Pancreas (tissue), 10 donors: ENCODE measurements around the gene NEK5. TPM values are rescaled to one million over a fixed set of nuclear protein-coding genes. Genes with fewer than 3 reads are reported as not detected.
"Not testable (repeated sequence)": the region's sequence is repeated elsewhere in the genome, so short reads cannot be mapped to it uniquely, and the experiment has no call there.

Experiments used
- ATAC-seq, 4 donors: fragments of 200-7000 bp; cut with Tn5 transposase; one replicate each; pipeline versions ENCODE4 v1.8.0 to v1.9.1; 2020; ENCODE audit warnings: mild to moderate bottlenecking in 4 of 4, moderate library complexity in 4 of 4
- DNase-seq, 6 donors: peaks; one replicate each; pipeline ENCODE4 v3.0.0-alpha.2; 2020
- FAIRE-seq: peaks from 2 replicates; lab custom pipeline; 2012; peaks lifted over from hg19 to GRCh38; lab: Jason Lieb, UNC
- H3K27ac ChIP-seq, 4 donors: fragments of 200-600 bp; sonication (generic); 1 replicate in 3 of 4; 2 replicates in 1 of 4; pipeline versions ENCODE4 v1.5.0 to v1.8.0; 2020
- H3K27me3 ChIP-seq, 4 donors: fragments of 200-600 bp; one replicate each; pipeline ENCODE4 v1.8.0; 2021
- H3K36me3 ChIP-seq, 3 donors: fragments of 200-600 bp; sonication (generic) in 1 of 3; one replicate each; pipeline versions ENCODE4 v1.5.0 to v1.8.0; 2020 to 2021
- H3K4me1 ChIP-seq, 3 donors: fragments of 200-600 bp; one replicate each; pipeline ENCODE4 v1.8.0; 2021
- H3K4me3 ChIP-seq, 4 donors: fragments of 200-600 bp; sonication (generic) in 2 of 4; one replicate each; pipeline versions ENCODE4 v1.5.0 to v1.8.0; 2020 to 2021
- H3K9me3 ChIP-seq, 4 donors: fragments of 200-600 bp; one replicate each; pipeline ENCODE4 v1.8.0; 2021
- WGBS, 2 donors: extraction: QIAGEN DNeasy Blood & Tissue Kit; methylation state at CpG; one replicate each; pipeline ENCODE4 v1.1.7; 2013; 5-methylcytosine and 5-hydroxymethylcytosine counted together
- intact Hi-C, 3 donors: fragments of 100-400 bp; cut with DNase I; formaldehyde crosslinking; loops; one replicate each; pipeline versions ENCODE4 v1.11.1 to v1.14.2; 2022
- polyA plus RNA-seq, 2 donors: library from polyadenylated mRNA; stranded (reverse); fragments of 200-250 nt; gene quantifications; one replicate each; pipeline ENCODE4 v1.2.3, GENCODE V29; 2013
- total RNA-seq, 6 donors: library from RNA; stranded (reverse); fragmentation: NEBNext Ultra II Directional in 4 of 6; extraction: Animal tissue kit (Norgen Biotek cat#: 25700) in 4 of 6; gene quantifications; one replicate each; pipeline versions ENCODE4 v1.2.1 to v1.2.4, GENCODE V29; 2021 to 2023
- TF ChIP-seq, protein P1 (sequence below), 4 donors: fragments of 200-600 bp; sonication (generic) in 3 of 4; IDR thresholded peaks; one replicate each; pipeline versions ENCODE4 v1.5.0 to v1.8.0; 2021; ENCODE audit warnings: antibody characterized with exemption in 4 of 4
- donor health status: healthy with polysubstance abuse.
- donor health status: DM: no; HTN: no; CAD: no; lungs with moderate emphysema.
- donor health status: DM: no; HTN: no; CAD: no.
- donor health status: control.
- donor health status: control.
- donor health status: Bipolar disorder and iron deficiency.
- donor health status: DM: yes; HTN: yes; CAD: no.
- donor health status: DM: no; HTN: no; CAD: no.
- donor health status: DM: no; HTN: no; CAD: no.
- donor health status: DM: yes; HTN: yes; CAD: no.

NEK5 gene
- total and polyA plus RNA-seq, 8 donors = 0.09 to 0.50 (median 0.19) TPM

DNA sequence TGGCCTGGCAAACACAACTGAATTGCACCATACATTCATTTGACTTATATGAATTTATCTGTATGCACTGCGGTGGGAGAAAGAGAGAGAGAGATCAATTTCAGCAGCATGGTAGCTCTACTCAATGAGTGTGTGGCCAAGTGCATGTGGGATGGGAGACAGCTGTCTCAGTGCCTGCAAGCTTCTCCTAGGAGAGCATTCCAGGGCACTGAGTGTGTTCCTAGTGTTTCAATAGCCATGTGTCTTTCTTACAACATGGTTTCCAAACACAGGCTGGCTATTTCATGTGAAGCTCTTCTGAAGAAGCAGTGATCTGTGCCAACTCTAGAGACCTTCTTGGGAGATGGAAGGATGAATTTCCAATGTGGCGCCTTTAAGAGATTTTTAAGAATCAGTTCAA is 43.5 kb downstream of the NEK5 start:
- FAIRE-seq (no peak), DNase-seq (no peak), ATAC-seq (no peak)
- 79 to 94% methylated on average over 2 of the region's 2 CpGs for WGBS, 2 donors
- intact Hi-C loops = no loop called here
- no peaks in the 10 kb centered on the region for H3K4me1 ChIP-seq
- no peak overlapping the region for H3K27ac ChIP-seq
- TF ChIP-seq, protein P1, sequence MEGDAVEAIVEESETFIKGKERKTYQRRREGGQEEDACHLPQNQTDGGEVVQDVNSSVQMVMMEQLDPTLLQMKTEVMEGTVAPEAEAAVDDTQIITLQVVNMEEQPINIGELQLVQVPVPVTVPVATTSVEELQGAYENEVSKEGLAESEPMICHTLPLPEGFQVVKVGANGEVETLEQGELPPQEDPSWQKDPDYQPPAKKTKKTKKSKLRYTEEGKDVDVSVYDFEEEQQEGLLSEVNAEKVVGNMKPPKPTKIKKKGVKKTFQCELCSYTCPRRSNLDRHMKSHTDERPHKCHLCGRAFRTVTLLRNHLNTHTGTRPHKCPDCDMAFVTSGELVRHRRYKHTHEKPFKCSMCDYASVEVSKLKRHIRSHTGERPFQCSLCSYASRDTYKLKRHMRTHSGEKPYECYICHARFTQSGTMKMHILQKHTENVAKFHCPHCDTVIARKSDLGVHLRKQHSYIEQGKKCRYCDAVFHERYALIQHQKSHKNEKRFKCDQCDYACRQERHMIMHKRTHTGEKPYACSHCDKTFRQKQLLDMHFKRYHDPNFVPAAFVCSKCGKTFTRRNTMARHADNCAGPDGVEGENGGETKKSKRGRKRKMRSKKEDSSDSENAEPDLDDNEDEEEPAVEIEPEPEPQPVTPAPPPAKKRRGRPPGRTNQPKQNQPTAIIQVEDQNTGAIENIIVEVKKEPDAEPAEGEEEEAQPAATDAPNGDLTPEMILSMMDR (IDR thresholded peaks at IDR 0.05) = no peak
- H3K27me3 ChIP-seq = no peaks in the 10 kb centered on the region
- H3K9me3 ChIP-seq = no peaks in the 10 kb centered on the region
- H3K4me3 ChIP-seq = no peak overlapping the region
- H3K36me3 ChIP-seq = no peaks in the 10 kb centered on the region

DNA sequence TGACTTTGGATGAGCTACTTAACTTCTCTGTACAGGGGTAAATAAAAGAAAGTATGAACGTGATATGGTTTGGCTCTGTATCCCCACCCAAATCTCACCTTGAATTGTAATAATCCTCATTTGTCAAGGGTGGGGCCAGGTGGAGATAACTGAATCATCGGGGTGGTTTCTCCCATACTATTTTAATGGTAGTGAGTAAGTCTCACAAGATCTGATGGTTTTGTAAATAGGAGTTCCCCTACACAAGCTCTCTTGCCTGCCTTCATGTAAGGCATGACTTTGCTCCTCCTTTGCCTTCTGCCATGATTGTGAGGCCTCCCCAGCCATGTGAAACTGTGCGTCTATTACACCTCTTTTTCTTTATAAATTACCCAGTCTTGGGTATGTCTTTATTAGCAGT is 43.9 kb downstream of the NEK5 start:
- DNase-seq, H3K36me3 ChIP-seq, intact Hi-C loops, H3K9me3 ChIP-seq, ATAC-seq, H3K27ac ChIP-seq, H3K4me3 ChIP-seq, FAIRE-seq, H3K4me1 ChIP-seq, H3K27me3 ChIP-seq: not testable (repeated sequence)
- 79 to 87% methylated on average over 3 of the region's 3 CpGs for WGBS, 2 donors

DNA sequence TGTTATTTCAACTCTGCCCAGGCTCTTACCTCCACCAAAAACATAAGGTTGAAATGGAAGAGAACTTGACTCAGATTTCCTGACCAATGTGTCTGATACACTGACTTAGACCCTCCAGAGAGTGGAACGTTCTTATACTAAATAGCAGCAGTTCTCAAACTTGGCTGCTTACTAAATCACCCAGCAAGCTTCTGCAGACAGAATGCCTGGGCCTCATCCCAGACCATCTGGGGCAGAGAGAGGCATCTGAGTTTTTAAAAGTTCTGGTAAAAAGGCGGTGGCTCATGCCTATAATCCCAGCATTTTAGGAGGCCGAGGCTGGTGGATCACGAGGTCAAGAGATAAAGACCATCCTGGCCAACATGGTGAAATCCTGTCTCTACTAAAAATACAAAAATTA is 46.3 kb downstream of the NEK5 start:
- ATAC-seq (no peak), DNase-seq (no peak), FAIRE-seq (no peak)
- TF ChIP-seq, protein P1 (IDR thresholded peaks at IDR 0.05) = no peak
- H3K36me3 ChIP-seq = no peaks in the 10 kb centered on the region
- no peaks in the 10 kb centered on the region for H3K4me1 ChIP-seq
- no peaks in the 10 kb centered on the region for H3K9me3 ChIP-seq
- no peak overlapping the region for H3K27ac ChIP-seq
- H3K27me3 ChIP-seq = no peaks in the 10 kb centered on the region
- 82 to 87% methylated on average over 4 of the region's 4 CpGs for WGBS, 2 donors
- intact Hi-C loops = no loop called here
- H3K4me3 ChIP-seq = no peak overlapping the region

DNA sequence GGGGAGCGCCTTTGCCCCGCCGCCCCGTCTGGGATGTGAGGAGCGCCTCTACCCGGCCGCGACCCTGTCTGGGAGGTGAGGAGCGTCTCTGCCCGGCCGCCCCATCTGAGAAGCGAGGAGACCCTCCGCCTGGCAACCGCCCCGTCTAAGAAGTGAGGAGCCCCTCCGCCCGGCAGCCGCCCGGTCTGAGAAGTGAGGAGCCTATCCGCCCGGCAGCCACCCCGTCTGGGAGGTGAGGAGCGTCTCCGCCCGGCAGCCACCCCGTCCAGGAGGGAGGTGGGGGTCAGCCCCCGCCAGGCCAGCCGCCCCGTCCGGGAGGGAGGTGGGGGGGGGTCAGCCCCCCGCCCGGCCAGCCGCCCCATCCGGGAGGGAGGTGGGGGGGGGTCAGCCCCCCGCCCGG is 49.0 kb downstream of the NEK5 start:
- H3K9me3 ChIP-seq, H3K4me3 ChIP-seq, intact Hi-C loops, FAIRE-seq, H3K4me1 ChIP-seq, H3K27ac ChIP-seq, H3K36me3 ChIP-seq, H3K27me3 ChIP-seq, ATAC-seq: not testable (repeated sequence)
- WGBS, 2 donors = 90 to 98% methylated on average over 8 to 36 of the region's 36 CpGs
- peak in 1 of 6 donors; percentile 42 for DNase-seq

DNA sequence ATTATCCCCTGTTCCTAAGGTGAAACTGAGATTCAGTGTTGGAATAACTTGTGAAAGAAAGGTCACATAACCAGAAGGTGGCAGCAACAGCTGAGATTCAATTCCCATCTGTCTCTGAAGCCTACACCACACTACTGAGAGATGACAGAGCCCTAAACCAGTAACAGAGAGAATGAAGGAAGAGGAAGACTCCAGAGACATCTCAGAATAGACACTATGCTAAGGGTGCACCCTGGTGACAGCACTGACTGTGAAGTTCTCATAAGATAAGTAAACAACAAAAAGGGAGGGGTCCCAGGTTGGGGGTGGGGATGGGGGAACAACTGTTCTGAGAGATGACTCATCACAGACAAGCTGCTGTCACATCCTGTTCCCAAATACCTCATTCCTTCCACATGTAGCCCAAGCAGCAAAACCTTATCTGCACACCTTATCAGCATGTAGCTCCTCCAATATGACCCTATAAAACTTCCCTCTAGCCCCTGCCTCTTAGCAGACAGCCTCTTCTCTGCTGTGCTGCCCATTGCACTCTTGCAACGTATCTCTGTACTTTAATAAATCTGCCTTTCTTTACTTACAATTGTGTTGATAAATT is 57.8 kb downstream of the NEK5 start:
- FAIRE-seq = no peak
- intact Hi-C loops = no loop called here
- no peak for DNase-seq
- TF ChIP-seq, protein P1 (IDR thresholded peaks at IDR 0.05) = no peak
- Histone ChIP-seq H3K4me1 (no peaks in the 10 kb centered on the region), H3K27ac (no peak overlapping the region), H3K36me3 (no peaks in the 10 kb centered on the region), H3K4me3 (no peak overlapping the region), H3K9me3 (no peaks in the 10 kb centered on the region), H3K27me3 (no peaks in the 10 kb centered on the region)
- 83 to 87% methylated on average over 1 of the region's 1 CpG for whole genome bisulfite sequencing, 2 donors
- no peak for ATAC-seq

DNA sequence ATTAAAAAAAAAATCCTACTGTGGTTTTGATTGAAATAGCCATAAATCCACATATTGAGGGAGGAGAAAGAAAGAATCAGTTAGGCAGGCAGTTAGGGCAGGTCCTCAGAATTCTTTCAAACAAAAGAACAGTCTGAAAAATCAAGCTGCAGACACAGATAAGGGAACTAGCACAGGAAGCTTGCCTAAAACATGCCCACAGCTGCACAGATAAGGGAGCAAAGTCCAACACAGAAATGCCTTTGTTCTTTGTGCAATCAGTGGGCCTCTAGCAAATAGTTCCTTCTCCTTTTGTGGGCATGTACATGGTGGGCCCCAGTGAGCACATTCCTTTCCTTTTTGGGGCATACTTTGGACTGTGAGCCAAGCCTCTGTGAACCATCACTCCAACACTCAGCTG is 61.6 kb downstream of the NEK5 start:
- intact Hi-C loops = no loop called here
- FAIRE-seq = no peak
- Histone ChIP-seq H3K9me3 (no peaks in the 10 kb centered on the region), H3K27ac (no peak overlapping the region), H3K4me3 (no peak overlapping the region), H3K36me3 (no peaks in the 10 kb centered on the region), H3K27me3 (no peaks in the 10 kb centered on the region), H3K4me1 (no peaks in the 10 kb centered on the region)
- no peak for ATAC-seq
- DNase-seq = no peak
- TF ChIP-seq, protein P1 (IDR thresholded peaks at IDR 0.05) = no peak
